Endothelial cell of umbilical vein (primary cell): ENCODE data around the gene FBXW7. TPM values are rescaled to one million over a fixed set of nuclear protein-coding genes. Genes with fewer than 3 reads are reported as not detected.

Experiments
- BruUV-seq: library from RNA; stranded (reverse); fragments of 400-500 nt; replicated peaks from 2 replicates; lab custom pipeline; 2021; lab: Mats Ljungman, UMichigan
- CTCF ChIA-PET: fragments of 300-600, 350-600 bp; sonication (Branson Sonifier 250); formaldehyde crosslinking; loops from one replicate; lab custom pipeline; 2021; ENCODE audit warnings: antibody characterized with exemption, inconsistent platforms; lab: Charles Lee
- POLR2A ChIA-PET: fragments of 300-600, 350-600 bp; sonication (Branson Sonifier 250); formaldehyde crosslinking; loops from one replicate; lab custom pipeline; 2021; ENCODE audit warnings: antibody characterized with exemption, inconsistent platforms; lab: Charles Lee
- DNase-seq: peaks from one replicate; pipeline ENCODE4 v3.0.0-alpha.2; 2011; ENCODE audit warnings: low read depth, low spot score
- FAIRE-seq: peaks from 2 replicates; lab custom pipeline; 2011; peaks lifted over from hg19 to GRCh38; lab: Jason Lieb, UNC
- H2AFZ ChIP-seq: 2 replicates; pipeline ENCODE4 v1.6.0; 2012; ENCODE audit warnings: low read depth, low read length, control low read depth, inconsistent platforms
- H3K27ac ChIP-seq: 2 replicates; pipeline ENCODE4 v1.5.1; 2011; ENCODE audit warnings: low read depth, mild to moderate bottlenecking, control low read depth, low read length, moderate library complexity; ENCODE audit not compliant: insufficient read depth
- H3K27me3 ChIP-seq, 2 experiments: 2 replicates each; pipeline versions ENCODE4 v1.6.0 to v1.6.1; 2011; ENCODE audit warnings: low read length in 2 of 2, mixed read lengths in 1 of 2; ENCODE audit not compliant: control insufficient read depth in 2 of 2, insufficient read depth in 2 of 2
- H3K36me3 ChIP-seq, 2 experiments: 2 replicates in 1 of 2; 3 replicates in 1 of 2; pipeline ENCODE4 v1.5.1; 2011; ENCODE audit warnings: low read length in 2 of 2, mild to moderate bottlenecking in 1 of 2, moderate library complexity in 1 of 2; ENCODE audit not compliant: control insufficient read depth in 2 of 2, insufficient read depth in 2 of 2; ENCODE audit errors: extremely low read depth in 1 of 2
- H3K4me1 ChIP-seq: 3 replicates; pipeline ENCODE4 v1.5.1; 2011; ENCODE audit warnings: mild to moderate bottlenecking, low read length; ENCODE audit not compliant: control insufficient read depth, insufficient read depth; ENCODE audit errors: extremely low read depth
- H3K4me2 ChIP-seq: 2 replicates; pipeline ENCODE4 v1.6.1; 2011; ENCODE audit warnings: low read length, control low read depth, mixed read lengths; ENCODE audit not compliant: insufficient read depth
- H3K4me3 ChIP-seq, 3 experiments: fragments of 200-600 bp in 1 of 3; sonication (generic), shearing (Covaris generic) in 1 of 3; replicated peaks in 1 of 3; 2 replicates each; pipeline ENCODE4 v1.5.1; 2011 to 2016; ENCODE audit warnings: control low read depth in 3 of 3, low read length in 3 of 3, mild to moderate bottlenecking in 2 of 3, inconsistent platforms in 1 of 3, low read depth in 1 of 3, moderate library complexity in 1 of 3; ENCODE audit not compliant: insufficient read depth in 1 of 3
- H3K79me2 ChIP-seq: 2 replicates; pipeline ENCODE4 v1.6.0; 2012; ENCODE audit warnings: low read length, inconsistent platforms; ENCODE audit not compliant: control insufficient read depth, insufficient read depth
- H3K9ac ChIP-seq: replicated peaks from 2 replicates; pipeline ENCODE3; 2011; ENCODE audit warnings: low read length, control low read depth; ENCODE audit not compliant: insufficient read depth; ENCODE audit errors: extremely low read depth
- H3K9me1 ChIP-seq: replicated peaks from 3 replicates; pipeline ENCODE4 v1.6.0; 2011; ENCODE audit warnings: mild to moderate bottlenecking, low read length; ENCODE audit not compliant: control insufficient read depth, insufficient read depth; ENCODE audit errors: extremely low read depth
- H3K9me3 ChIP-seq: replicated peaks from 2 replicates; pipeline ENCODE4 v1.5.1; 2012; ENCODE audit warnings: low read length, inconsistent platforms; ENCODE audit not compliant: control insufficient read depth, insufficient read depth
- H4K20me1 ChIP-seq: replicated peaks from 2 replicates; pipeline ENCODE3; 2011; ENCODE audit warnings: mild to moderate bottlenecking, low read length; ENCODE audit not compliant: control insufficient read depth, insufficient read depth; ENCODE audit errors: extremely low read depth
- EZH2 ChIP-seq: IDR thresholded peaks from 2 replicates; pipeline ENCODE4 v1.6.1; 2012; ENCODE audit warnings: borderline replicate concordance, low read depth, mild to moderate bottlenecking, moderate library complexity, low read length, inconsistent platforms; ENCODE audit not compliant: severe bottlenecking
- FOS ChIP-seq: IDR thresholded peaks from 2 replicates; pipeline ENCODE4 v1.6.1; 2011; ENCODE audit warnings: mild to moderate bottlenecking, low read length, moderate library complexity, borderline replicate concordance; ENCODE audit not compliant: insufficient read depth
- GATA2 ChIP-seq: IDR thresholded peaks from 2 replicates; pipeline ENCODE4 v1.7.0; 2011; ENCODE audit warnings: low read depth, mild to moderate bottlenecking, moderate library complexity, mixed read lengths, low read length; ENCODE audit not compliant: insufficient read length, insufficient read depth
- JUN ChIP-seq: IDR thresholded peaks from 2 replicates; pipeline ENCODE4 v1.6.1; 2011; ENCODE audit warnings: borderline replicate concordance, low read depth; ENCODE audit not compliant: insufficient read length, insufficient read depth
- MYC ChIP-seq: IDR thresholded peaks from one replicate; pipeline ENCODE4 v1.6.1; 2011; ENCODE audit warnings: mild to moderate bottlenecking, low read depth, low read length
- POLR2A ChIP-seq: IDR thresholded peaks from 2 replicates; pipeline ENCODE4 v1.6.1; 2012; ENCODE audit warnings: low read depth, mild to moderate bottlenecking, control low read depth, low read length
- POLR2AphosphoS5 ChIP-seq: IDR thresholded peaks from 2 replicates; pipeline ENCODE4 v1.6.1; 2012; ENCODE audit warnings: low read depth, mild to moderate bottlenecking, control low read depth, low read length, moderate library complexity; ENCODE audit not compliant: insufficient read depth
- dilution Hi-C: fragments of 300-500 bp; cut with MboI; formaldehyde crosslinking; loops from one replicate; pipeline ENCODE4 v1.15.0; 2019; ENCODE audit warnings: low sequenced_read_pairs; ENCODE audit not compliant: extremely low pct_ligation_motif_present
- intact Hi-C: fragments of 100-400 bp; cut with micrococcal nuclease; formaldehyde crosslinking; loops from one replicate; pipeline ENCODE4 v1.10.0; 2022
- polyA plus RNA-seq, 4 experiments: library from polyadenylated mRNA; depleted of rRNA in 3 of 4; stranded (reverse) in 3 of 4; unstranded in 1 of 4; fragments of >200 nt; gene quantifications; 2 replicates each; pipeline versions ENCODE4 v1.2.1 to v1.2.3, GENCODE V29; 2011 to 2012; ENCODE audit warnings: missing spikeins in 1 of 4
- total RNA-seq: library from RNA; stranded (reverse); gene quantifications from 2 replicates; pipeline ENCODE4 v1.2.3, GENCODE V29; 2021
- TF ChIP-seq, protein P1 (sequence below): IDR thresholded peaks from 2 replicates; pipeline ENCODE4 v1.6.1; 2011; ENCODE audit not compliant: insufficient read depth, insufficient read length
- TF ChIP-seq, protein P2 (sequence below), 2 donors: IDR thresholded peaks; 1 replicate in 1 of 2; 2 replicates in 1 of 2; pipeline ENCODE4 v1.5.1; 2011; ENCODE audit warnings: low read length in 2 of 2, mild to moderate bottlenecking in 2 of 2, moderate library complexity in 2 of 2, control low read depth in 1 of 2, inconsistent platforms in 1 of 2, low read depth in 1 of 2; ENCODE audit not compliant: insufficient read depth in 1 of 2; ENCODE audit errors: extremely low read depth in 1 of 2

Gene FBXW7
- total and polyA plus RNA-seq, 2 donors (not counting 3 experiments of a cell fraction or from before 2014, with no cell fraction given), result 7.0 to 28.1 TPM

DNA sequence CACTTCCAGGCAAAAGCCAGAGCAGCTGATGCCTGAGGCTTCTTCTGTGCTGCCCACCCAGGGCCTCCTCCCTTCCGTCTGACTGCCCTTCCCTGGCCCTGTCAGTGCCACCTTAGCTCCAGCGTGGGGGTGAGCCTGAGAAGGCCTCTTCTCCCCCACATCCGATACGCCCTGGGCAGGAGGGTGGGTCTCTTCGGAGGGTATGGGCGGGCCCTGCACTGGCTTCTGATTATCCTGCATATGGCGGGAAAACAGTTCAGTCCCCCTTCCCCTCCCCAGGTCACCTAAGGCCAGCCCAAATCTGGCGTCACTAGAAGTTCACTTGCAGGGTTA is 256.7 kb downstream of the FBXW7 start:
- BruUV-seq, result no TSS peak
- Histone ChIP-seq H3K9ac (no peak overlapping the region), H3K4me2 (no peak overlapping the region), H3K4me1 (no peaks in the 10 kb centered on the region), H3K4me3 (no peak overlapping the region), H3K27me3 (peaks cover 0 to 2% of the 10 kb centered on the region in 2 experiments), H3K9me3 (no peaks in the 10 kb centered on the region), H3K36me3 (no peaks in the 10 kb centered on the region), H3K79me2 (no peaks in the 10 kb centered on the region), H4K20me1 (no peaks in the 10 kb centered on the region), H3K9me1 (no peaks in the 10 kb centered on the region), H3K27ac (no peak overlapping the region), H2AFZ (no peak overlapping the region)
- CTCF ChIA-PET, result interaction anchor here (0.6 to 2.0 kb wide), 2 partner anchors 22 to 25 kb away, joined by 3 to 6 read pairs; no protein-coding TSS in a partner anchor
- dilution Hi-C loops, result no loop called here
- intact Hi-C loops, result no loop called here
- no peak for TF ChIP-seq JUN
- no peak for TF ChIP-seq MYC
- no peak for TF ChIP-seq POLR2AphosphoS5
- no peak for TF ChIP-seq EZH2
- POLR2A ChIA-PET, result no interaction called here
- FAIRE-seq, result no peak
- no peak for DNase-seq

DNA sequence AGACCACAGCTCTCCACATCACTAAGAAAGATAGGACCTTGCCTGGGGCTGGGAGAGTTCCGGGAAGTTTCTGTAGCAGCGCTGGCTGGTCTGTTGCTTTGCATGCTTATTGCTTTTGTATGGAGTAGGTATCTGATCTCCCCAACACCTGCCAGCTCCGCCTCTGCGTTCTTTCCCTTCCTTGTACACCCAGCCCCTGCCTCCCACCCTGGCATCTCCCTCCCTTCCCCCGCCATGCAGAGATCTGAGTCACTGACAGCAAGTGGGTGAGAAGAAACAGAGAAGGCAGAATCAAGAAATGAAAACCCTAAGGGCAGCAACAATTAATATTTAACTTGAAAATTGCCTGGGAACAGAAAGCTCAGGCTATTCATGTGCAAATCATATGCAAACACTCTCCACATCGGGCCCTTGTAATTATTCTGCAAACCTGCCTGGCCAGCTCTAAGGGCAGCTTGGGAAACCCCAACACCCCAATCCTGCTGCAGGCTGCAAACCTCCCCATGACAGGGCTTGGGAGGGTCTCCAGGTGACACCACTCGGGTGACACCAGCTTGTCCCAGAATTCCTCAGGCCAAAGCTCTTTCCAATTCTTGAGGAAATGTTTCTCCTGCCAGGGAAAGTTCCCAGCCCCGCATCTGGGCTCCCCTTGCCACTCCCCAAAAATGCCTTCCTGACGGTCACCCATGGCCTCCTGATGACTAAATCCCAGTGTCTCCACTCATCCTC is 257.2 kb downstream of the FBXW7 start:
- DNase-seq (no peak), FAIRE-seq (no peak)
- Histone ChIP-seq H3K79me2 (no peaks in the 10 kb centered on the region), H3K36me3 (no peaks in the 10 kb centered on the region), H3K27me3 (peaks cover 0 to 2% of the 10 kb centered on the region in 2 experiments), H3K4me1 (no peaks in the 10 kb centered on the region), H3K9me3 (no peaks in the 10 kb centered on the region), H3K4me2 (no peak overlapping the region), H3K4me3 (no peak overlapping the region), H3K9ac (no peak overlapping the region), H2AFZ (no peak overlapping the region), H3K9me1 (no peaks in the 10 kb centered on the region), H4K20me1 (no peaks in the 10 kb centered on the region), H3K27ac (no peak overlapping the region)
- dilution Hi-C loops (no loop called here), intact Hi-C loops (no loop called here)
- TF ChIP-seq JUN, result no peak
- TF ChIP-seq, protein P1, sequence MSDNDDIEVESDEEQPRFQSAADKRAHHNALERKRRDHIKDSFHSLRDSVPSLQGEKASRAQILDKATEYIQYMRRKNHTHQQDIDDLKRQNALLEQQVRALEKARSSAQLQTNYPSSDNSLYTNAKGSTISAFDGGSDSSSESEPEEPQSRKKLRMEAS, result no peak
- no peak for TF ChIP-seq POLR2A
- no peak for TF ChIP-seq EZH2
- TF ChIP-seq GATA2, result no peak
- no peak for TF ChIP-seq MYC
- TF ChIP-seq, protein P2, sequence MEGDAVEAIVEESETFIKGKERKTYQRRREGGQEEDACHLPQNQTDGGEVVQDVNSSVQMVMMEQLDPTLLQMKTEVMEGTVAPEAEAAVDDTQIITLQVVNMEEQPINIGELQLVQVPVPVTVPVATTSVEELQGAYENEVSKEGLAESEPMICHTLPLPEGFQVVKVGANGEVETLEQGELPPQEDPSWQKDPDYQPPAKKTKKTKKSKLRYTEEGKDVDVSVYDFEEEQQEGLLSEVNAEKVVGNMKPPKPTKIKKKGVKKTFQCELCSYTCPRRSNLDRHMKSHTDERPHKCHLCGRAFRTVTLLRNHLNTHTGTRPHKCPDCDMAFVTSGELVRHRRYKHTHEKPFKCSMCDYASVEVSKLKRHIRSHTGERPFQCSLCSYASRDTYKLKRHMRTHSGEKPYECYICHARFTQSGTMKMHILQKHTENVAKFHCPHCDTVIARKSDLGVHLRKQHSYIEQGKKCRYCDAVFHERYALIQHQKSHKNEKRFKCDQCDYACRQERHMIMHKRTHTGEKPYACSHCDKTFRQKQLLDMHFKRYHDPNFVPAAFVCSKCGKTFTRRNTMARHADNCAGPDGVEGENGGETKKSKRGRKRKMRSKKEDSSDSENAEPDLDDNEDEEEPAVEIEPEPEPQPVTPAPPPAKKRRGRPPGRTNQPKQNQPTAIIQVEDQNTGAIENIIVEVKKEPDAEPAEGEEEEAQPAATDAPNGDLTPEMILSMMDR (IDR thresholded peaks at IDR 0.05; ENCODE audit: extremely low read depth in 1 of 2, insufficient read depth in 1 of 2, low read depth in 1 of 2, low read length in 2 of 2), result no peak
- TF ChIP-seq FOS, result no peak
- TF ChIP-seq POLR2AphosphoS5, result no peak
- BruUV-seq, result no TSS peak
- ChIA-PET CTCF (interaction anchor here (0.7 to 2.0 kb wide), 4 partner anchors 9 to 47 kb away, joined by 3 to 6 read pairs (median 4); no protein-coding TSS in a partner anchor), POLR2A (no interaction called here)
